GM18861 (cell line): ENCODE data around the gene TRMT44.
"Not testable (repeated sequence)": the region's sequence is repeated elsewhere in the genome, so short reads cannot be mapped to it uniquely, and the experiment has no call there.

ENCODE experiments used
- ATAC-seq: cut with Tn5 transposase; IDR thresholded peaks from one replicate; pipeline ENCODE4 v1.9.1; 2021; ENCODE audit not compliant: unreplicated experiment

Gene TRMT44

DNA sequence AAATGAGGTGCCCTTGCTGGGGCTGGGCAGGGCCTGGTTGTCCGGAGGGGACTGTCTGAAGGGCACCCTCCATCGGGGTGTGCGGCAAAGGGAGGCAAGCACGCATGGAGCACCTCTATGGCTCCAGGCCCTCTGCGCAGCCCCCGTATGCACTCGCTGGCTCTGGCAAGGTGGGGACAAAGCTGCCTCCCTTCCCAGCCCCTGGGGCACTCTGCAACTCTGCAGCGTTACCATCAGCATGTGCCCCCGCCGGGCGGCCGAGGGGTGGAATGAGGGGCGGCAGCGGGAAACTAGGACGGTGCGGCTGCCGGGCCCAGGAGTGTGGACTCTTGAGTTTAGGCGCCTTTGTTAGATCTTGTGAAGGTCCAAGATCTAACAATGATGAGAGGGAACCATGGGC lies 26.4 kb downstream of the TRMT44 start:
- no peak for ATAC-seq

DNA sequence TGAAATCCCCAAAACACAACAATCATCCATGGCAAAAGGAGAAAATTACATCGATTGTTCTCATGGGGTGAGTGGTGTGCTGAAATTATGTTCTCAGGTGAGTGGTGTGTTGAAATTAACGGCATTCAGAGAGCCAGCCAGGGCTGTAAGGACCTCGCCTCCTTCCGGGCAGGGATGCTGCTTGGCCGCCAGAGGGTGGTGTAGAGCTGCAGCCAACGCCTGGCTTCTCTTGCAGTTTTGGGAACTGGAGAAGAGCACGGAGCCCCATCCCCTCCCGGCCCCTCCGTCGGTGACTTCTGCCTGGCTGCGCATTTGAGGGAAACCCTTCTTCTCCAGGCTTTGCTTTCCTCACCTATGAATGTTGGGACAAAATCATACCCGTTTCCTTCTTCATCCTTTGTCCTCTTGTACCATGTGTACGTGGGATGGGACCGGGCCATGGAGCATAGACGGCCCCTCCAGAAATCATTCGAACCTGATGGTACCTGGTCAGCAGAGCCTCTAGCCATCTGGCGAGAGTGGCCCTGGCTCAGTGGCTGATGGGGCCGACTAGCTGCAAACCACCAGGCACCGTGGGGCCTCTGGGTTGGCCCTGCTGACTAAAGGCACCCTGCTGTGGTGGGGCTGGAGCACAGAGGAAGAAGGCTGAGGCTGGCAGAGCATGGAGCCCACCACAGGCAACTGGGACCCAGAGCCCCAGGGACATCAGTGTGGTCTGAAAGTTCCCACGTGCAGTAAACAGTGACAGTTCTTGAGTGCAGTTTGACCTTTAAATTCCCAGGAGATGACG lies 28.4 kb downstream of the TRMT44 start:
- no peak for ATAC-seq

DNA sequence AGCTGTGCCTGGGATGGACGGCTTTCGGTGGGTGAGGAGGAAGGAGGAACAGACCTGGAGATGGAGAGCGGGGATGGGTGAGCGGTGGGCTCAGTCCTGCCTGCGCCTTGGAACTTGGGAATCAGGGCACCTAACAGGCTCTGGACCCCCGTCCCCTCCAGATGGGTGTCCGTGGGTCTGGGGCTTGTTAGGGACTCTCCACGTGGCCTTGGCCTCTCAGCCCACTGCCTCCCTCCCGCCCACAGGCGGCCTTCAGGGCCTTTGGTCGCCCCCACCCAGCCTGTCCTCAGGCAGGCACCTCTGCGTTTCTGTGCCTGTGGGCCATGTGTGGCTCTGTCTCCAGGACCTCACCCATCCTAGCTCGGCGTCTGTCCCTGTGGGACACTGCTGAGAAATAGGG lies 29.0 kb downstream of the TRMT44 start:
- no peak for ATAC-seq

DNA sequence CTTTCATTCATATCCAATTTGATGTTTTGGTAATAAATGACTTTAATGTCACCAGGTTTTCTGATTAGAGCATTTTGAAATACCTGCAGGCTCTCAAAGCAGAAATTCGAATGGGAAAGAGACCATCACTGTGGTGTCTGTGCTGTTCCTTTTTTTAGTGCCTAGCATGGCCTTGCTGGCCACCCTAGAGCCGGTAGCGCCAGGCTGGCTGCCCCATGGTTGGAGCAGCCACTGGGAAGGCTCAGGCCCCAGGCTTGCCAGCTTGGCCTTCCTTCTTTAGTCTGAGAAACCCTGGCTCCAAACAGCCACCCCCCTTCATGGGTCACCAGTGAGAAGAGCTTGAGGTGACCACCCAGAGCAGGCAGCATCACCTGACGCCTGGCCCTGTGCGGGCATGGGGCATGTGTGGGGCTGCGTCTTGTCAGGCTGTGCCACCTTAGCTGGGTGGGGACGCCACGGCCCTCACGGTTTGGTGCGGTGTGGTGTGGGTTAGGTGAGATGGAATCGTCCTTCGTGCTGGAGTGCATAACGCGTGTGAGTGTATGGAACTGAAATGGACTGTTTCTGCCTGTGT lies 30.0 kb downstream of the TRMT44 start:
- ATAC-seq = no peak

DNA sequence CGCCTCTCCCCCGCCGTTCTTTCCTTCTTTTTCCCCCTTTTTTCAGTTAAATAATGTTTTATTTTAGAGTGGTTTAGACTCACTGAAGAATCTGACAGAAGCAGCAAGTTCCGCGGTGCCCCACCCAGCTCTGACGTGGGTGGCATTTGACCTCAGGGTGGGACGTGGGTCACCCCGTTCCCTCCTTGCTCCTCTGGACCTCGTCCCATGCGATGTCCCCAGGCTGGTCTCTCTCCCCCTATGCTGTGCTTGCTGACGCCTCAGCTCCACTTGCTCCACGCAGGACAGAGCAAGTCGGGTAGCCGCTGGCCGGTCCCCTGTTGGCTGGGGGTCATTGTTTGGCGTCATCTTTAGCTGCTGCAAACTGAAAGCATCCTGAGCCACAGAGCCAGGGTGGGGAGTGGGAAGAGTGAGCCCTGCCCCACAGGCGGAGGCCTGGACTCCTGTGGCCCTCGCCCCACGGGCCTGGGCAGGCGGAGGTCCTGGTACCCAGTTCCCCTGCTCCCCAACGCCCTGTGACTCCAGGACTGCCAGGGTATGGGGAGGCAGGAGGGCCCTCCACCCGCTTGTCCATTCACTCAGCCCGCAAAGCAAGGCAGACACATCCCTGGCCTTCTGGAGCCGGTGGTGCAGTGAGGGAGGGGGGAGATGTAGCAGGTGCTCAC lies 30.8 kb downstream of the TRMT44 start:
- no peak for ATAC-seq

DNA sequence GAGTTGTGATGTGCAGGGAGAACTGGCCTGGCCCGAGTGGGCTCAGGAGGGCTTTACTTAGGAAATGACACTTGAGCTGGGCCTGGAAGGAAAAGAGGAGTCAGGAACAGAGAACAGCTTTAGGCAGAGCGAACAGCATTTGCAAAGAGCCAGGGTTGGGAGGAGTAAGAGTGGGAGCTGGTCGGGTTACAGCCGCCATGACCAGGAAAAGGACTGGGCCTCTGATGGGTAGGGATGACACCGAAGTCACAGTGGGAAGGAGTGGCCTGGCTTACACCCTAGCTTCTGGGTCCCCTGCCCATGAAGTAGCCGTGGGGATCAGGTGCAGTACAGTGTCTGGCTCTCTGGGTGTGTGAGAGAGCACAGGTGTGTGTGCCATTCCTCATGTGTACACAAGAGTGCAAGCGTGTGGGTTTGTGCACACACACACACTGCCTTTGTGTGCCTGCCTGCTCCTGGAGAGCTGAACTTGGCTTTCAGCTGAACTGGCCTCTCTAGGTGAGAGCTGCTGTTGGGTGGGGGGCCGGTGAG lies 31.6 kb downstream of the TRMT44 start:
- ATAC-seq = no peak

DNA sequence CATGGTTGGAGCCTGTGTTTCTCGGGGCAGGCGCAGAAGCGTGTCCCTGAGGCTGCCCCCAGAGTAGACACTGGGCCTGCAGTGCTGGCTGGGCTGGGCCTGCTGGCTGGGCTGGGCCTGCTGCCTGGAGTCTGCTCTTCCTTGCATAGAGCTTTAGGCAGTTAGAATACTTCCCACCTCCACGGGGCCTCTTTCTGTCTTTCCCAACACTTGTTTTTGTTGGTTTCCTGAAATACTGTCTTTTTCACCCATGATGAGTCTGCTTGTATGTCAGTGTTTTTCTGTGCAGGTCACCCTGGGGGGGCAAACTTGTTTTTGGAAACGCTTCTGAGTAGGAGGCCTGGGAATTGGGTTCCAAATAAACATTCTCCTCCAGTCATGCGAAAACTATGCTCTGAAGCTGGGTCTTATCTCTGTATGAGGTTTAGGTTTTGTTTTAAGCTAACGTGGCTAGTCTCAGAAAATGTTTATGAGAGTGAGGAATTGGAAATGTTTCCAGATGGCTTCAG lies 32.2 kb downstream of the TRMT44 start:
- no peak for ATAC-seq

DNA sequence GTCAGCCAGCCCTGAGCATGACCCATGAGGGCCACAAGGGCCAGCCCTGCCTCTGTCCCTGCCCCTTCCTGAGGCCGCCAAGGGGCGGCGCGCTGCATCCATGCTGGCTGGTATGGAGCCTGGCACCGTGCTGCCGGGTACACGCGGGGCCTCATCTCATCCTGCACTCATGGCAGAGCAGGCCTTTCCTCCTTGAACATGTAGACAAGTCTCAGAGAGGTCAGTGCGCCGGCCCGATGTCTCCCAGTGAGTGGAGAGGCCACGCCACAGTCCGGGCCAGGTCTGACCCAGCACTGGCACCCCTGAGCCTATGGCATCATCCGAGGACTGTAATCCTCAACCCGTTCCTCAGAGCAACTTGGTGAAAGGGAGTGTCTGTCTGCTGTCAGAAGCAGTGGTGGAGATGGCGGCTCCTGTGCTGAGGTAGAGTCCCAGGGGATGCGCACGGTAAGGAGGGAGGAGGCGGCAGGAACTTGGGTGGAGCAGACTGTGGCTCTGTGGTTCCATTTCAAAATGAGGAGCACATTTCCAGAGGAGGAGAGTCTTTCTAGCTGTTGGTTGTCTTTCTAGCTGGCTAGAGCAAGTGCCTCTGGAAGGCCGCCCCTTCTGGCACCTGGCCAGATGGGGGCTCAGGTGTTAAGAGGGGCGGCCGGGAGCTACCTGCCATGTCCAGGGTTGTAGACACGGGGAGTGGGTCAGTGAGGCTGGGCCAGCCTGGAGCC lies 32.8 kb downstream of the TRMT44 start:
- no peak for ATAC-seq

DNA sequence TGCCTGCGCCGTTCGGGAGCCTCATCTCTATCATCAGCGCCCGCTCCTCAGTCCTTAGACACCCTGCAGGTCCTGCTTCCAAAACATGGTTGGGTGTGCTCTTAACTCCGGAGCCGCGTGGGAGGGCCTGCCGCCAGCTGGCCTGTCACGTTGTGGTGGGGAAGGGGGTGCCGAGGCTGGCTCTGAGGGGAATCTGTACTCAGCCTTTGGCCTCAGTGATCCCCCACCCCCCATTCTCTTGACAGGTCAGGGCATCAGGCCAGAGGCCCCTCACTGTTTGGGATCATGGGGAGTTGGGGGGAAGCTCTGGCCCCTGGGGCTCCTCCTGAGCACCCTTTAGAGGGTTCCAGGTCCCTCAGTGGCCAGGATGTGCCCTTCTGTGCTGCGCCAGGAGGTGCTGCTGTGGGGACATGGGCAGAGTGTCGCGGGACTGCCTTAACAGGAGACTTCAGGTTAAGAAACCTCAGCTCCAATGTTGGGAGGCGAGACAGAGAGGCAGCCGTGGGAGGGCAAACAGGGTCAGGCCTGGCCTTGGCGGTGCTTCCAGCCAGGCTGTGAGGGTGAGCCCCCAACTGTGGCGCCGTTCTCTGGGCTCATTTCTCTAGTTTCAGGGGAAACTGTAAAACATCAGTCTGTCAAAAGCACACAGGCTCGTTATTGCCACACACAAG lies 33.5 kb downstream of the TRMT44 start:
- no peak for ATAC-seq

DNA sequence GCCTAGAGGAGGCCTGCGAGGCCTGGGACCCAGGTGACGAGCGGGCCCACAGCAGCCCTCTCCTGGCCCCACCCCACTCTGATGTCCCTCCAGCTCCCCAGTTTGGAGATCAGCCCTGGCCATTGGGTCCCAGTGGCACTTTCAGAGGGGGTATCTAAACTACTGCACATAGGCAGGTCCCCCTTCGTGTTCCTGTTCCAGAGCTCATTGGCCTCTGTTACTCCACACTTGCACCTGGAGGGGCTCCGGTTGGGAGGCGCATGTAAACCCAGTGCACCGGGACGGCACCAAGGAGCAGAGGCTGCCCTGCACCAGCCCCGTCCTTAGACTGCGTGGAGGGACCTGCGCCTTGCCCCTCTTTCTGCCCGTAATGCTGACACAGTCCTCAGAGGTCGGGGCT lies 34.3 kb downstream of the TRMT44 start:
- ATAC-seq = no peak

DNA sequence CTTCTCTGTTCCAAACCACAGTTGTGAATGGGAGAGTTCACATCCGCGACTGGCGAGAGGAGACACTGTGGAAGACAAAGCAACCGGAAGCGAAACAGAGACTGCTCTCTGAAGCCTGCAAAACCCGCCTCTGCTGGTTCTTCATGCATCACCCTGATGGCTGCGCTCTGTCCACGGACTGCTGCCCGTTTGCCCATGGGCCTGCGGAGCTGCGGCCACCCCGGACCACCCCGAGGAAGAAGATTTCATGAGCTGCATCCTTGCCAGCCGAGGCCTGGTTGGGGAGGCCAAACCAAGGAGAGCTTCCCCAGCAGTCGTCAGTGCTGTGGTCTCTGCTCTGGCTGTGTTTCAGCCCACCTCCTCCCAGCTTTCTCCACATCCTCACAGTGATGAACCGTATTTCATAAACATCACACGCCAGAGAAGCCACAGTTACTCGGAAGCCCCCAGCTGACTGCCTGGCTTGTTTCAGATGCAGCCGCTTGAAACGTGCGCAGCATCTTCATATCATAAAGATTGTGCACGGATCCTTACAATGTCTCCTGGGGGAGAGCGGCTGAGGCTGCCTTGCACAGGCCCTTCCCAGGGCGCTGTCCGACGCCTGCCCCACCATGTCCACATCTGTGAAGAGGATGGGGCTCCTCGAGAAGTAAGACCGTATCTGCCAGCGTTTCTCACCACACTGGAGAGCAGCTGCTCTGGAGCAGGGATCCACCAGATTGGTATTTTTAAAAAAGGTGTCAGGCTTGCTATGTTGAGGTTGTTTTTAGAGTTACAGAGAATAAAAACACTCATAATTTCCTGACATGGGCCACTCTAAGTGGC lies 35.4 kb downstream of the TRMT44 start:
- ATAC-seq = no peak

DNA sequence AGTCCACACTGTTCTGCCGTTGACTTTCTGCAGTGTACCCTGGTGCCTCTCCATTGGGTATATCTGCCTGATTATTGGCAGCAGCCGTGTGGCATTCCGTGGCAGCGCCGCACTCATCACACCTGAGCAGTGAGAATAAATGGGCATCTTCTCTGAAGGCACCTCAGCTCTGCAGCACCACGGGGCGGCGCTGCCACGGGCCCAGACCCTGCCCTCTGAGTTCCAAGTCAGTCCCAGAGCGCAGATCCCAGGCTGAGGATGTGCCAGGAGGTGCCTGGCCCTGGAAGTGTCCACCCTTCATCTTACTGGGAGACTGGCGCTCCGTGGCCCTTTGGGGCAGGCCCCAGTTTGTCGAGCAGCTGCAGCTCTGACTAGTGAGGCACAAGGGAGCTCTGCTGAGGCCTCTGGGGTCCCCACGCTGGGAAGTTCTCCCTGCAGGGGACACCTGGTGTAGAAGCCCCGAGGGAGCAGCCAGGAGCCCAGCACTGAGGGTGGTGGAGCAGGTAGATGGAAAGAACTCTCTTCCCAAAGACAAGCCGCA lies 36.6 kb downstream of the TRMT44 start:
- no peak for ATAC-seq

DNA sequence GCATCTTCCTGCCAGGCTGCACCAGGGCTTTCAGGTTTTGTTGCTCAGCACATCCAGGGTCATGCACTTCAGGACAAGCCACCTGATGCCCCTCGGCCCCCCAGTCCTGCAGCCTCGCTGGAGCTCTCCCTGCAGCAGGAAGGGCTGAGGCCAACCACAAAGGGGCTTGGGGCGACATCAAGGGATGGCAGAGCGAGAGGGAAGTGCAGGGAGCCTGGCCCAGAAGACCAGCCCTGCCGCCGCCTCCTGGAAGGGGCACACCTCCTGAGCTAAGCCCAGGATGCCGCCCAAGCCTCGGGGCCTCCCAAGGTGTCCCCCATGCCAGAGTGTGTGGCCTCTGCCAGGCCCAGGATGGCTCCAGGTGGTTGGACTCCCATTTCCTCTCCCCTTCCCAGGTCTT lies 37.1 kb downstream of the TRMT44 start:
- no peak for ATAC-seq

DNA sequence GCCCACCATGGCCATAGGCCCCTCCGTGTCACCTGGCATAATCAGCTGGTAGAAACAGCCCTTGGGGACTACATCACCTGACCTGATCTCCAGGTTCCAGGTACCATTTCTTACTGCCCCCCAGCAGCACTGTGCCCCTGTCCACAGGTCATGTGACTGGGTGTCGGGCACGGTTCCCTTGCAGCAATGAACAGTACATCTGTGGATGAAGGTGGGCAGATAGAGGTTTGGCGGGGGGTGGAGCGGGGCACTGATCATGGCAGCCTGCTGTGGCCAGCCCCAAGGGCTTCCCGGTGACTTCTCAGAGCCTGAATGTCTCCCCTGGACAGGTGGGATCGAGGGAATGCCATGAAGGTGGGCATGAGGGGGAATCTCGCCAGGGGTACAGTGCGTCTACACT lies 37.8 kb downstream of the TRMT44 start:
- no peak for ATAC-seq

DNA sequence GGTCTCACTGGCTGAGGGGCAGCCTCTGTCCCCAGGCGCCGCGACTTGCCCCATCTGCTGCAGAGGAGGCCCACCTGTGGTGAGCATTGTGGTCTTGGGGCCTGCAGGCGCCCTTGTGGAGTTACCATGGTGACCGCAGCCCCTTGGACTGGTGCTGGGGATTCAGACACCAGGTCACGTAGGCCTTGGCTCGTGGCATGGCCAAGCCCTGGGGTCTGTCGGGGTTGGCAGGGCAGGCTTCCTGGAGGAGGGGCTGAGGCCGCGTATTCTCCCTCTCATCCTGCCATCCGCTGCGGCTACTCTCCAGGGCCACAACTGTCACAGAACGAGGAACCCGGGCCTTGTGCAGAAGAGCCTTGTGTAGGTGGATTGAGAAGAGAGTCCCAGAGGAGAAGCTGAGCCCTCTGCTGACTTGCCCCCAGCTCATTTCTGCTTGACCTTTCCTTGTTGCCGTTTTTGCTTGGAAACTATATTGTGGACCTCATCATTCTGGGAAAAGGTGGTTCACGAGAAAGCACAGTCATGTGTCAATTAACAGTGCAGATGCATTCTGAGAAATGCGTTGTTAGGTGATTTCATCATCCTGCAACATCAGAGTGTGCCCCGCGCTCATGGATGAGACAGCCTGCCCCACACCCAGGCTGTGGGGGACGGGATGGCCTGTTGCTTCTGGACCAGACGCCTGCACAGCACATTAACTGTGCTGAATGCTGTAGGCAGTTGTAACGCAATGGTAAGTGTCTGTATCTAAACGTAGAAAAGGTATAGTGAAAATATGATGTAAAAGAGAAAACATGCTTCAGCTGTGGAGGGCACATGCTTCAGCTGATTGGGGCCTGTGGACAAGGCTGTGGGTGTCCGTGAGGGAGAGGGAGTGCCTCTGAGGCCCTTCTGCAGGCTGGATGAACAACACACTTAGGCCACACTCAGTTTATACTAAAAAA lies 38.5 kb downstream of the TRMT44 start:
- ATAC-seq = no peak

DNA sequence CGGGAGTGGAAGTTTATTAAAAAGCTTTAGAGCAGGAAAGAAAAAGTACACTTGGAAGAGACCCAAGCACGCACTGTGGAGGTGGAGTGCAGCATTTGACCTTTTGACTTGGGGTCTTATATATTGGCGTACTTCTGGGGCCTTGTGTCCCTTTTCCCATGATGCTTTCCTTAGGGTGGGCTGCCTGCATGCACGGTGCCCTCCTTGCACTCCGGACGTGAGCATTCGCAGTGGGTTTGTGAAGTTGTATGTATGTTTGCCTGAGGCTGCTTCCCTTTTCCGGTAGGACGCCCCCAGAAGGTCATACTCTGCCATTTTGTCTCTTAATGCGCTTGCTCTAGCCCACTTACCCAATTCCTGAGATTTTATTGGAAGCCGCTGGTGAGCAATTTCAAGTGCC lies 39.6 kb downstream of the TRMT44 start:
- ATAC-seq = no peak

DNA sequence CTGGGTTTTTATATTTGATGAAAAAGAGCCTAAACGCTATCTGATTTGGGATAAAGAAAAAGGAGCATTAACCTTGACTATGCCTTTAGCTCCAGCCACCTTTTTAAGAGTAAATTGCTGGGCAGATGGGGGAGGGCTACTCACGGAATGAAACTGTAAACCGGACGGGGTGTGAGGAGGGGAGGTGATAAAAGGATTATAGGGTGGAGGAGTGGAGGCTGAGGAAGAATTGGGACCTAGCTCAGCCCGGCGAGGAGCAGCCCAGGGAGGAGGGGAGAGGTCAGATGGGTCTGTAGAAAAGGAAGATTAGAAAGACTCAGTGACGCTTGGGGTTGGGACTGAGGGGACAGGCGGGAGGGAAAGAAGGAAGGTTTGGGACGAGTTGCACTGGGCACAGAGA lies 46.1 kb downstream of the TRMT44 start:
- not testable (repeated sequence) for ATAC-seq

DNA sequence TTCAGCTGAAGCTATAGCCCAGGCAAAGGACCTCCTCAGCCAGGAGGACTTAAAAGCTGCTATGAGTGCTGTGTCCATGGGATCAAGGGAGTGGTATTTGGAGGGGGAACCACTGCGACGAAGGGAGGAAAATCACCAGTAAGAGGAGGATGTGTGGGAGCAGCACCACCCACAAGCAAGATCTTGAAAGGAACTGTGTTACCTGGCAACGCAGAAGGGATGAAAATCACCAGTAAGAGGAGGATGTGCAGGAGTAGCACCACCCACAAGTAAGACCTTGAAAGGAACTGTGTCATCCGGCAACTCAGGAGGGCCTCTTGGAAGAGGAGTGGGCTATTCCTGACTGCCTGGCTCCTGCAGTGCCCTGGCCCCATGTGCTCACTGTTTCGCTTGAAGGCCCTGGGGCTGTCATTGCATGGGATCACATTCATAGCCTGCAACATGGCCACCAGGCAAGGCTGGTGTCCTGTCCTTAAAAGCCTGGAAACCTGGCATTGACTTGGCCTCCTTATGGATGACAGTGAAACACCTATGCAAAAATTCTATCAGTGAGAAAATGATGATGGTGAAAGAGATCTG lies 48.3 kb downstream of the TRMT44 start:
- ATAC-seq = no peak
